Frontal cortex (tissue), 4 donors: ENCODE measurements around the gene CNN2. TPM values are rescaled to one million over a fixed set of nuclear protein-coding genes. Genes with fewer than 3 reads are reported as not detected.
A peak's percentile ranks its signal among the peaks of the same experiment; 100 is the strongest.

Experiments used
- DNase-seq, 2 donors: peaks; one replicate each; pipeline ENCODE4 v3.0.0; 2012; ENCODE audit warnings: low spot score in 2 of 2
- FAIRE-seq: peaks from 2 replicates; lab custom pipeline; 2012; peaks lifted over from hg19 to GRCh38; lab: Jason Lieb, UNC
- total RNA-seq: library from RNA; depleted of rRNA; stranded (reverse); fragments of >200 nt; gene quantifications from one replicate; pipeline ENCODE4 v1.2.3, GENCODE V29; 2014
- donor health status: control.
- donor health status: control.
- donor health status: control.

CNN2 gene
- total RNA-seq, 1 donor from 2014 or later = 8.2 TPM

- no peak for FAIRE-seq
These were observed 31.9 kb upstream of the CNN2 start for GRCh38 chr19:994516-994915.

DNA sequence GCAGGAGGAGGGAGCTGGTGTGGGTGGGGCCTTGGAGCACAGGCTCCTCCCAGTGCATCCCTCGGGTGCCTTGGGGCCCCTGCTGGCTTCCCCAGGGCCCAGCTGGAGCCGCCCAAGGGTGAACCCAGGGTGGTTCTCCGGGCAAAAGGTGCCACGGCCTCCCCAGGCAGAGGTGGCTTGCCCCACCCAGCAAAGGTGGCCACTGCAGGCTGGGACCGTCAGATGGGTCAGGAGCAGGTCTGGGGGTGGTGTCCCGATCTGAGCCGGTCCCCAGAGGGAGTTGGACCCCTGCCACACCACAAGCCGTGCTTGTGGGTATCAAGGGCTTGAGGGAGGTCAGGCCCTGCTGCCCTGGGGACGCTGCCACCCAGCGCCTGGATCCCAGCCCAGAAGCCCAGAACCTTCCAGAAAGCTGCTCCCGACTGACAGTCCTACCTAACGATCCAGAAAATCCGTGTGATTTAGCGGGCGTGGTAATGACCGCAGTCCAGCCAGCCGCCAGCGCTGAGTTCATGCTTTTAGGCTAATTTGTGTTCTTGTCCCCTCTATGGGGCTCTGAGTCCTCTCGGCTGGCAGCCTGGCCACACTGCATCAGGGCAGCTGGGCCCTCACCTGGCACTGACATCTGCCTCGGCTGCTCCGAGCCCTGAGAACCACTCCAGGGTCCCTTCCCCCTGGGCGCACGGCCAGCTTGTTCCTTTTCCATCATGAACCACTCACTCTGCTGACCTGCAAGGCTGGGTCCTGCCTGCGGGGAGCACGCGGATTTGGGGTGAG, 31.2 kb upstream of the CNN2 start:
- DNase-seq = no peak
- no peak for FAIRE-seq

More at GRCh38 chr19:994516-994915, 31.9 kb upstream of the CNN2 start:
- no peak for DNase-seq

DNA sequence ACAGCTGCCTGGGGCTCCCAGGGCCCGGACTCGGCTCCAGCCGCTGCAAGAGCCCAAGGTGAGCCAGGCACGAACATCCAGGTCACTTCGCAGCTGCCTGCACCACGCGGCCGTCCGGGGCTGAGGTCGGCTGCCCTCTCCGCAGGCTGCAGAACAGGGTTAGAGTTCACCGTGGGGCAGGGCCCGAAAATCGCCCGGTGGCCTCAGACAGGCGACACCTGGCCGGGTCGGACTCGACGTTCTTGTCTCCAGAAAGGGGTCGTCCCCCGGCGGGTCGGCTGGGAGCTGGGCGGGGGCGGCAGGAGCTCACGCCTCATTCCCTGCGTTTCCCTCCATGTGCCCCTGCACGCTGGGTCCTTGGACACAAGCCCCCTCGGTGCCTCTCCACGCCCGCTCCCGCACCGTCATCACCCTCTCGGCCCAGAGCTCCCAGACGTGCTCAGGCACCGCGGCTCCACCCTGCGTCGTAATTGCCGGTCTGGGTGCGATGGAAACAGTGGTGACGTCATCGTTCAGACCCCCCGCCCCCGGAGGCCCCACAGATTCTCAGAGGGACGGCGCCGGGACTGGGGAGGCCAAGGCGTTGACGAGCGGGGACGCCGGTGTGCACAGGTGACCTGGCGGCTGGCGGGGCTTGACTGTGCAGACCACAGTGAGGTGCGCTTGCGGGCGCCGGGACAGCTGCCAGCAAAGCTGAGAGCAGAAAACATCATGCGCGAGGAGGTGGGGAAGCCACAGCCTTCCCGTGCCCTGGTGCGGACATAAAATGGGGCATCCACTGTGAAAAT, 30.2 kb upstream of the CNN2 start:
- FAIRE-seq (no peak), DNase-seq (peak in 1 of 2 donors; percentile 73)

- FAIRE-seq = no peak
These were observed 28.3 kb upstream of the CNN2 start for GRCh38 chr19:998064-998463.

GRCh38 chr19:999379-999719, 27.1 kb upstream of the CNN2 start:
- FAIRE-seq = no peak
- DNase-seq = no peak

More at GRCh38 chr19:998064-998463, 28.3 kb upstream of the CNN2 start:
- DNase-seq = no peak

GRCh38 chr19:1000095-1000494, 26.3 kb upstream of the CNN2 start, which contains the start of gene GRIN3B:
Gene GRIN3B, plus strand, starts transcription at chr19:1000419. Its CDS starts 19 bp downstream, at chr19:1000438.
- no peak for FAIRE-seq

DNA sequence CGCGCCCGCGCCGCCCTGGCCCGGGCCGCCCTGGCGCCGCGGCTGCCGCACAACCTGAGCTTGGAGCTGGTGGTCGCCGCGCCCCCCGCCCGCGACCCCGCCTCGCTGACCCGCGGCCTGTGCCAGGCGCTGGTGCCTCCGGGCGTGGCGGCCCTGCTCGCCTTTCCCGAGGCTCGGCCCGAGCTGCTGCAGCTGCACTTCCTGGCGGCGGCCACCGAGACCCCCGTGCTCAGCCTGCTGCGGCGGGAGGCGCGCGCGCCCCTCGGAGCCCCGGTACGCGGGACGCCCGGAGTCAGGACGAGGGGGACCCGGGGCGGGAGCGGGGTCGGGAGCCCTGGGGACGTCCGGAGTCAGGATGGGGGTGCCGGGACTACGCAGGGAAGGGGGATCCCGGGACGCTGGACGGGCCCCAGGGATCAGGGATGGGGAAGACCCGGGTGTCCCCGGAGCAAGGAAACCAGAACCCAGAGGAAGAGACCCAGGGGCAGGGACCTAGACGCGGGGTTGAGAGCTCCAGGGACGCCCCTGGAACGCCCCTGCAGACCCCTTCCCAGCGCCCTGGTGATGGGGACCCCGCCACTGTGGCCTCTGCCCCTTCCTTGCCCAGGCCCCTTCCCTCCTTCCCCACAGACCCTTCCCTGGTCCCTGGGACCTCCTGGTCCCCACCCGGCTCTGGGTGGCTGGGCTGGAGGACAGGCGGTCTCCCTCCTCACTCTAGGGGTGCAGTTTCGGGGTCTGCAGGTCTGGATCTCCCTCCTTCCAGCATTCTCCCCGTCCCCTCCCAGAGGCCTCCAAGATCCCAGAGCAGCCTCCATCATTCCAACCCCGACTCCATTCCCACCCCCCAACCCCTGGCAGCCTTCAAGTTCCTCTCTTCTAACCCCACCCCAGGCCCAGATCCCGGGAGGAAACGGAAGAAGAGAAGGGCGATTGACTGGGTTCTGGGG, 25.5 kb upstream of the CNN2 start:
- FAIRE-seq (no peak), DNase-seq (no peak)

More at GRCh38 chr19:1000095-1000494, 26.3 kb upstream of the CNN2 start, which contains the start of gene GRIN3B:
- peak in 1 of 2 donors; percentile 73 for DNase-seq

- DNase-seq = peak; percentile 79 to 86
- FAIRE-seq = no peak
These were observed 24.8 kb upstream of the CNN2 start for GRCh38 chr19:1001538-1002166.

DNA sequence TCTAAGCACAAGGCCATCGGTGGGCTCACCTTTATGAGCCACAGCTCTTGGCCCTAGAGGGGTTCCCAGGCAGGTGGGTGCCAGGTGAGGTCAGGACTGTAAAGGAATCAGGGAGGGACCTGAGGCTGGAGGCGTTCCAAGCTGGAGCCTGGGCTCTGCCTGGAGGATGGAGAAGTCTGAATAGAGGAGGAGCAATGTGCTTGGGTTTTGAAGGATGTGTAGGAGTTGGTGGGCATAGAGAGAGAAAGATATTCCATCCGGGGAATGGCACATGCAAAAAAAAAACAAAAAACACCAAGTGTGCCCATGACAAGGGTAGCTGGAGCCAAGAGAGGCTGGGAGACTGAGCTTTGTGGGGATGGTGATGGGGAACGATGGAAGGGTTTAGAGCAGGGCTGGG, 23.8 kb upstream of the CNN2 start:
- no peak for FAIRE-seq

DNA sequence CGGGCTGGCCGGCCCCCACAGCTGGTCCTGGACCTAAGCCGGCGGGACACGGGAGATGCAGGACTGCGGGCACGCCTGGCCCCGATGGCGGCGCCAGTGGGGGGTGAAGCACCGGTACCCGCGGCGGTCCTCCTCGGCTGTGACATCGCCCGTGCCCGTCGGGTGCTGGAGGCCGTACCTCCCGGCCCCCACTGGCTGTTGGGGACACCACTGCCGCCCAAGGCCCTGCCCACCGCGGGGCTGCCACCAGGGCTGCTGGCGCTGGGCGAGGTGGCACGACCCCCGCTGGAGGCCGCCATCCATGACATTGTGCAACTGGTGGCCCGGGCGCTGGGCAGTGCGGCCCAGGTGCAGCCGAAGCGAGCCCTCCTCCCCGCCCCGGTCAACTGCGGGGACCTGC, 23.1 kb upstream of the CNN2 start:
- FAIRE-seq (no peak), DNase-seq (no peak)

More for the DNA sequence above, 23.8 kb upstream of the CNN2 start:
- no peak for DNase-seq

GRCh38 chr19:1004204-1004802, 22.1 kb upstream of the CNN2 start:
- no peak for FAIRE-seq
- DNase-seq = no peak

GRCh38 chr19:1004803-1005664, 21.4 kb upstream of the CNN2 start:
- no peak for FAIRE-seq
- no peak for DNase-seq

- DNase-seq (no peak), FAIRE-seq (no peak)
These were observed 19.6 kb upstream of the CNN2 start for GRCh38 chr19:1006711-1007398.

GRCh38 chr19:1007399-1008251, 18.8 kb upstream of the CNN2 start:
- no peak for DNase-seq
- FAIRE-seq = no peak

DNA sequence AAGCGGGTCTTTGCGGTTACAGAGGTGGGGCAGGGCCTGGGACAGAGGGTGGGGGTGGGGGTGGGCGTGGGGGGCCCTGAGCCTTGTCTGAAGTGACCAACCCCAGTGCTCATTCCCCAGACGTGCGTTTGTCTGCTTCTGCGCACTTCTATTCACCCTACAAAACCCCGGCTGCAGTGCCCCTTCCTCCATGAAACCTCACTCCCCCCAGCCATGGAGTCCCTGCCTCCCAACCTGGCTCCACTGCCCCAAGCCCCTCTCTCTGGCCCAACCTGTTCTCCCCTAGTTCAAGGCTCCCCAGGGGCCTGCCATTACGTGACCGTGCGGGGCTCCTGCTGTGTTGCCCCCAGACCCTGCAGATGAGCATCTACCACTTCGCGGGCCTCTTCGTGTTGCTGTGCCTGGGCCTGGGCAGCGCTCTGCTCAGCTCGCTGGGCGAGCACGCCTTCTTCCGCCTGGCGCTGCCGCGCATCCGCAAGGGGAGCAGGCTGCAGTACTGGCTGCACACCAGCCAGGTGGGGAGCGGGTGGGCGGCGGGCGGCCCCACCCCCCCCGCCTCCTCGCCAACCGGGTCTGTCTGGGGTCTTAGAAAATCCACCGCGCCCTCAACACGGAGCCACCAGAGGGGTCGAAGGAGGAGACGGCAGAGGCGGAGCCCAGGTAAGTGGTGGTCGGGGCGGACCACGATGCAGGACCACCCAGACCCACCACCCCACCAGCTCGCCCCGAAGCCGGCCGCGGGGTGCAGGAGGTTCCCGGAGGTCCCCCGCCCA, 18.0 kb upstream of the CNN2 start:
- FAIRE-seq = no peak
- DNase-seq = no peak
